Activated CD8-positive, alpha-beta T cell treated with anti-CD3 and anti-CD28 coated beads for 36 hours (primary cell): ENCODE results near the gene NFYA. TPM values are rescaled to one million over a fixed set of nuclear protein-coding genes. Genes with fewer than 3 reads are reported as not detected.

Experiments used
- ATAC-seq: fragments of 200-7000 bp; cut with Tn5 transposase; one replicate; pipeline ENCODE4 v1.10.0; 2021; ENCODE audit warnings: mild to moderate bottlenecking, moderate library complexity
- CTCF ChIA-PET: fragments of 350-600 bp; sonication (Branson Sonifier 250); formaldehyde crosslinking; loops from one replicate; lab custom pipeline; 2021; ENCODE audit warnings: antibody characterized with exemption; lab: Charles Lee
- POLR2A ChIA-PET: fragments of 350-600 bp; sonication (Branson Sonifier 250); formaldehyde crosslinking; loops from one replicate; lab custom pipeline; 2021; ENCODE audit warnings: antibody characterized with exemption; lab: Charles Lee
- DNase-seq: peaks from one replicate; pipeline ENCODE4 v3.0.0-alpha.2; 2020
- H3K27ac Mint-ChIP-seq: one replicate; pipeline ENCODE4 v1.8.0; 2021; ENCODE audit warnings: mild to moderate bottlenecking, mixed read lengths
- H3K27me3 Mint-ChIP-seq: one replicate; pipeline ENCODE4 v1.8.0; 2021; ENCODE audit warnings: mixed read lengths
- H3K36me3 Mint-ChIP-seq: one replicate; pipeline ENCODE4 v1.8.0; 2021; ENCODE audit warnings: low read depth, mixed read lengths
- H3K4me1 Mint-ChIP-seq: one replicate; pipeline ENCODE4 v1.8.0; 2021; ENCODE audit warnings: low read depth, mixed read lengths
- H3K4me3 Mint-ChIP-seq: one replicate; pipeline ENCODE4 v1.8.0; 2021; ENCODE audit warnings: mild to moderate bottlenecking, moderate library complexity, mixed read lengths
- H3K9me3 Mint-ChIP-seq: one replicate; pipeline ENCODE4 v1.8.0; 2021; ENCODE audit warnings: mixed read lengths
- intact Hi-C: fragments of 100-400 bp; cut with micrococcal nuclease; formaldehyde crosslinking; loops from one replicate; pipeline ENCODE4 v1.10.0; 2022
- total RNA-seq, 2 experiments: library from RNA; stranded (reverse); gene quantifications; one replicate each; pipeline ENCODE4 v1.2.3, GENCODE V29; 2021
- TF ChIP-seq, protein P1 (sequence below): fragments of 200-600 bp; IDR thresholded peaks from one replicate; pipeline ENCODE4 v1.8.0; 2022; ENCODE audit warnings: antibody characterized with exemption, mild to moderate bottlenecking

The NFYA gene
- total RNA-seq, 2 experiments from 2014 or later: 30.7 to 31.1 TPM

DNA sequence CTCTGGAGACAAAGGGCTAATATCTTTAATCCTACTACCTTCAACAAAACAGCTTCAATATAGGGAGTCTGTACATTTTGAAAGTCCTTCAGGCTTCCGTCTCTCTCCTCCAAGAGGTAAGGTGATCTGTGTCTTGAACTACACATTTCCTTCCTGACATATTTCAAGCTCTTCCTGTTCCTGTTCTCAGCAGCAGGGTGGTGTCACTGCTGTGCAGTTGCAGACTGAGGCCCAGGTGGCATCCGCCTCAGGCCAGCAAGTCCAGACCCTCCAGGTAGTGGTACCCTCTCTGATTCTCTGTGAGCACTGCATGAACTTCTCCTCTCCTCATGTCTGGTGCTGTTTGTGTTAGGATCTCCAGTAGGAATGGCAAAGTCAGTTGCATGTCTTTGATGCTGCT is 7.8 kb downstream of the NFYA start:
- CTCF ChIA-PET: interaction anchor here (0.6 to 1.9 kb wide), 4 partner anchors 11 to 102 kb away, joined by 3 to 7 read pairs (median 5); no protein-coding TSS in a partner anchor
- no peaks in the 10 kb centered on the region for H3K27me3 Mint-ChIP-seq
- peaks cover 59% of the 10 kb centered on the region for H3K4me1 Mint-ChIP-seq
- H3K36me3 Mint-ChIP-seq: peaks cover 49% of the 10 kb centered on the region
- TF ChIP-seq, protein P1, sequence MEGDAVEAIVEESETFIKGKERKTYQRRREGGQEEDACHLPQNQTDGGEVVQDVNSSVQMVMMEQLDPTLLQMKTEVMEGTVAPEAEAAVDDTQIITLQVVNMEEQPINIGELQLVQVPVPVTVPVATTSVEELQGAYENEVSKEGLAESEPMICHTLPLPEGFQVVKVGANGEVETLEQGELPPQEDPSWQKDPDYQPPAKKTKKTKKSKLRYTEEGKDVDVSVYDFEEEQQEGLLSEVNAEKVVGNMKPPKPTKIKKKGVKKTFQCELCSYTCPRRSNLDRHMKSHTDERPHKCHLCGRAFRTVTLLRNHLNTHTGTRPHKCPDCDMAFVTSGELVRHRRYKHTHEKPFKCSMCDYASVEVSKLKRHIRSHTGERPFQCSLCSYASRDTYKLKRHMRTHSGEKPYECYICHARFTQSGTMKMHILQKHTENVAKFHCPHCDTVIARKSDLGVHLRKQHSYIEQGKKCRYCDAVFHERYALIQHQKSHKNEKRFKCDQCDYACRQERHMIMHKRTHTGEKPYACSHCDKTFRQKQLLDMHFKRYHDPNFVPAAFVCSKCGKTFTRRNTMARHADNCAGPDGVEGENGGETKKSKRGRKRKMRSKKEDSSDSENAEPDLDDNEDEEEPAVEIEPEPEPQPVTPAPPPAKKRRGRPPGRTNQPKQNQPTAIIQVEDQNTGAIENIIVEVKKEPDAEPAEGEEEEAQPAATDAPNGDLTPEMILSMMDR: no peak
- peak overlapping the region; percentile 33 for H3K4me3 Mint-ChIP-seq
- intact Hi-C loops: no loop called here
- POLR2A ChIA-PET: no interaction called here
- ATAC-seq (peak; percentile 73), DNase-seq (peak; percentile 17)
- H3K27ac Mint-ChIP-seq: peak overlapping the region; percentile 83
- no peaks in the 10 kb centered on the region for H3K9me3 Mint-ChIP-seq

- H3K27me3 Mint-ChIP-seq: no peaks in the 10 kb centered on the region
- peaks cover 56% of the 10 kb centered on the region for H3K36me3 Mint-ChIP-seq
- ChIA-PET POLR2A (no interaction called here), CTCF (interaction anchor here (1.0 kb wide), 1 partner anchor 9 kb away, joined by 4 read pairs; no protein-coding TSS in a partner anchor)
- TF ChIP-seq, protein P1: no peak
- DNase-seq: no peak
- H3K9me3 Mint-ChIP-seq: no peaks in the 10 kb centered on the region
- H3K4me1 Mint-ChIP-seq: peaks cover 42% of the 10 kb centered on the region
- intact Hi-C loops: no loop called here
- no peak for ATAC-seq
- no peak overlapping the region for H3K4me3 Mint-ChIP-seq
- no peak overlapping the region for H3K27ac Mint-ChIP-seq
Observed at GRCh38 chr6:41083072-41083471, 10.3 kb downstream of the NFYA start.

- intact Hi-C loops: no loop called here
- Mint-ChIP-seq H3K36me3 (peaks cover 52% of the 10 kb centered on the region), H3K27ac (no peak overlapping the region), H3K9me3 (no peaks in the 10 kb centered on the region), H3K27me3 (no peaks in the 10 kb centered on the region), H3K4me3 (no peak overlapping the region), H3K4me1 (peaks cover 27% of the 10 kb centered on the region)
- DNase-seq: no peak
- CTCF ChIA-PET: interaction anchor here (0.7 kb wide), 1 partner anchor 9 kb away, joined by 3 read pairs; no protein-coding TSS in a partner anchor
- no peak for ATAC-seq
- POLR2A ChIA-PET: interaction anchor here (0.7 kb wide), 1 partner anchor 1341 kb away, joined by 3 read pairs; no protein-coding TSS in a partner anchor
- TF ChIP-seq, protein P1: no peak
Observed at GRCh38 chr6:41085182-41085581, 12.4 kb downstream of the NFYA start.

GRCh38 chr6:41088451-41088850 is 15.7 kb downstream of the NFYA start:
- no peaks in the 10 kb centered on the region for H3K9me3 Mint-ChIP-seq
- H3K4me1 Mint-ChIP-seq: peaks cover 6% of the 10 kb centered on the region
- ChIA-PET POLR2A (no interaction called here), CTCF (interaction anchor here (0.6 to 2.4 kb wide), 2 partner anchors 12 to 53 kb away, joined by 3 to 7 read pairs; no protein-coding TSS in a partner anchor)
- intact Hi-C loops: no loop called here
- TF ChIP-seq, protein P1: no peak
- no peak overlapping the region for H3K27ac Mint-ChIP-seq
- no peak overlapping the region for H3K4me3 Mint-ChIP-seq
- H3K36me3 Mint-ChIP-seq: peaks cover 51% of the 10 kb centered on the region
- ATAC-seq: no peak
- no peak for DNase-seq
- H3K27me3 Mint-ChIP-seq: no peaks in the 10 kb centered on the region
